Measurements from ENCODE around the gene IFNLR1. TPM values are rescaled to one million over a fixed set of nuclear protein-coding genes. Genes with fewer than 3 reads are reported as not detected.

The IFNLR1 gene
- total and polyA plus RNA-seq, 2 donors (not counting 3 experiments of a cell fraction or from before 2014, with no cell fraction given), result 0.01 TPM; not detected in 1

GRCh38 chr1:24178407-24178806 lies 8.7 kb downstream of the IFNLR1 start:
- no peaks in the 10 kb centered on the region for H3K36me3 ChIP-seq (ENCODE audit: control insufficient read depth in 2 of 2, extremely low read depth in 1 of 2, insufficient read depth in 2 of 2, low read length in 2 of 2)
- BruUV-seq (replicated peaks), result no TSS peak
- no peak overlapping the region for H3K27ac ChIP-seq (ENCODE audit: insufficient read depth, low read depth, low read length)
- no peak for FAIRE-seq
- no peak overlapping the region for H3K4me3 ChIP-seq (replicated peaks in 1 of 3; ENCODE audit: insufficient read depth in 1 of 3, low read depth in 1 of 3, low read length in 3 of 3)
- no peaks in the 10 kb centered on the region for H3K79me2 ChIP-seq (ENCODE audit: control insufficient read depth, insufficient read depth, low read length)
- no peaks in the 10 kb centered on the region for H3K9me3 ChIP-seq (replicated peaks; ENCODE audit: control insufficient read depth, insufficient read depth, low read length)
- intact Hi-C loops (cut with micrococcal nuclease) (no loop called here), dilution Hi-C loops (cut with MboI; ENCODE audit: extremely low pct_ligation_motif_present, low sequenced_read_pairs) (no loop called here)
- no peak for DNase-seq (ENCODE audit: low read depth, low spot score)
- H4K20me1 ChIP-seq (replicated peaks; ENCODE audit: control insufficient read depth, extremely low read depth, insufficient read depth, low read length), result no peaks in the 10 kb centered on the region
- no peak overlapping the region for H2AFZ ChIP-seq (ENCODE audit: low read depth, low read length)
- no peaks in the 10 kb centered on the region for H3K9me1 ChIP-seq (replicated peaks; ENCODE audit: control insufficient read depth, extremely low read depth, insufficient read depth, low read length)
- no peak overlapping the region for H3K4me2 ChIP-seq (ENCODE audit: insufficient read depth, low read length)
- no peak for TF ChIP-seq JUN (IDR thresholded peaks at IDR 0.05; ENCODE audit: borderline replicate concordance, insufficient read depth, insufficient read length, low read depth)
- no peaks in the 10 kb centered on the region for H3K4me1 ChIP-seq (ENCODE audit: control insufficient read depth, extremely low read depth, insufficient read depth, low read length)
- H3K9ac ChIP-seq (replicated peaks; ENCODE audit: extremely low read depth, insufficient read depth, low read length), result no peak overlapping the region
- ChIA-PET POLR2A (no interaction called here), CTCF (interaction anchor here (1.0 to 2.1 kb wide), 3 partner anchors 21 to 28 kb away, joined by 3 to 7 read pairs (median 4); no protein-coding TSS in a partner anchor)
- H3K27me3 ChIP-seq (ENCODE audit: control insufficient read depth in 2 of 2, insufficient read depth in 2 of 2, low read length in 2 of 2), result peaks cover 9 to 16% of the 10 kb centered on the region in 2 experiments

GRCh38 chr1:24177161-24177560 lies 9.9 kb downstream of the IFNLR1 start:
- Histone ChIP-seq H3K9me1 (replicated peaks; ENCODE audit: control insufficient read depth, extremely low read depth, insufficient read depth, low read length) (no peaks in the 10 kb centered on the region), H3K9me3 (replicated peaks; ENCODE audit: control insufficient read depth, insufficient read depth, low read length) (no peaks in the 10 kb centered on the region), H3K9ac (replicated peaks; ENCODE audit: extremely low read depth, insufficient read depth, low read length) (no peak overlapping the region), H3K4me3 (replicated peaks in 1 of 3; ENCODE audit: insufficient read depth in 1 of 3, low read depth in 1 of 3, low read length in 3 of 3) (no peak overlapping the region), H3K27ac (ENCODE audit: insufficient read depth, low read depth, low read length) (no peak overlapping the region), H3K27me3 (ENCODE audit: control insufficient read depth in 2 of 2, insufficient read depth in 2 of 2, low read length in 2 of 2) (peaks cover 12 to 16% of the 10 kb centered on the region in 2 experiments), H3K4me2 (ENCODE audit: insufficient read depth, low read length) (no peak overlapping the region), H2AFZ (ENCODE audit: low read depth, low read length) (no peak overlapping the region), H4K20me1 (replicated peaks; ENCODE audit: control insufficient read depth, extremely low read depth, insufficient read depth, low read length) (no peaks in the 10 kb centered on the region), H3K36me3 (ENCODE audit: control insufficient read depth in 2 of 2, extremely low read depth in 1 of 2, insufficient read depth in 2 of 2, low read length in 2 of 2) (no peaks in the 10 kb centered on the region), H3K79me2 (ENCODE audit: control insufficient read depth, insufficient read depth, low read length) (no peaks in the 10 kb centered on the region), H3K4me1 (ENCODE audit: control insufficient read depth, extremely low read depth, insufficient read depth, low read length) (no peaks in the 10 kb centered on the region)
- dilution Hi-C loops (cut with MboI; ENCODE audit: extremely low pct_ligation_motif_present, low sequenced_read_pairs), result no loop called here
- DNase-seq (ENCODE audit: low read depth, low spot score), result no peak
- intact Hi-C loops (cut with micrococcal nuclease), result no loop called here
- no TSS peak for BruUV-seq (replicated peaks)
- no peak for TF ChIP-seq JUN (IDR thresholded peaks at IDR 0.05; ENCODE audit: borderline replicate concordance, insufficient read depth, insufficient read length, low read depth)
- no peak for TF ChIP-seq POLR2A (IDR thresholded peaks at IDR 0.05; ENCODE audit: low read depth, low read length)
- TF ChIP-seq CTCF (IDR thresholded peaks at IDR 0.05; ENCODE audit: extremely low read depth in 1 of 2, insufficient read depth in 1 of 2, low read depth in 1 of 2, low read length in 2 of 2), result no peak
- no peak for TF ChIP-seq POLR2AphosphoS5 (IDR thresholded peaks at IDR 0.05; ENCODE audit: insufficient read depth, low read depth, low read length)
- no peak for TF ChIP-seq MYC (IDR thresholded peaks at IDR 0.05; ENCODE audit: low read depth, low read length)
- CTCF ChIA-PET, result interaction anchor here (1.5 to 2.1 kb wide), 2 partner anchors 22 to 27 kb away, joined by 4 to 7 read pairs; no protein-coding TSS in a partner anchor
- POLR2A ChIA-PET, result no interaction called here
- FAIRE-seq, result no peak

All from endothelial cell of umbilical vein (primary cell).